Cortex of kidney (tissue), 1 donor: ENCODE measurements around the gene MIER2.
"Not testable (repeated sequence)": the region's sequence is repeated elsewhere in the genome, so short reads cannot be mapped to it uniquely, and the experiment has no call there.

Experiments
- DNase-seq: peaks from one replicate; lab custom pipeline; 2025; lab: John Stamatoyannopoulos, UW

MIER2 gene

GRCh38 chr19:362154-362553 lies 17.6 kb upstream of the MIER2 start:
- no peak for DNase-seq

GRCh38 chr19:359653-359925 lies 15.0 kb upstream of the MIER2 start:
- DNase-seq = no peak

GRCh38 chr19:355536-355935 lies 10.9 kb upstream of the MIER2 start:
- DNase-seq = not testable (repeated sequence)

- no peak for DNase-seq
Observed at GRCh38 chr19:355134-355533, 10.5 kb upstream of the MIER2 start.

GRCh38 chr19:351976-352625 lies 7.5 kb upstream of the MIER2 start:
- DNase-seq = no peak

- no peak for DNase-seq
Observed at GRCh38 chr19:347946-348861, 3.6 kb upstream of the MIER2 start.

GRCh38 chr19:345320-345879 lies 804 bp upstream of the MIER2 start:
- no peak for DNase-seq

GRCh38 chr19:343941-344624 lies 513 bp downstream of the MIER2 start:
- no peak for DNase-seq

GRCh38 chr19:343451-343931 lies 1.1 kb downstream of the MIER2 start:
- DNase-seq = no peak

- DNase-seq = no peak
Observed at GRCh38 chr19:342801-343421, 1.7 kb downstream of the MIER2 start.

GRCh38 chr19:342128-342455 lies 2.5 kb downstream of the MIER2 start:
- DNase-seq = no peak

GRCh38 chr19:341386-342127 lies 3.0 kb downstream of the MIER2 start:
- DNase-seq = no peak

- no peak for DNase-seq
Observed at GRCh38 chr19:340620-341385, 3.8 kb downstream of the MIER2 start.

GRCh38 chr19:339262-339887 lies 5.2 kb downstream of the MIER2 start:
- no peak for DNase-seq

GRCh38 chr19:338421-338820 lies 6.2 kb downstream of the MIER2 start:
- no peak for DNase-seq

GRCh38 chr19:336067-336614 lies 8.5 kb downstream of the MIER2 start:
- DNase-seq = no peak

GRCh38 chr19:335486-336066 lies 9.0 kb downstream of the MIER2 start:
- DNase-seq = no peak

GRCh38 chr19:335072-335471 lies 9.5 kb downstream of the MIER2 start:
- DNase-seq = no peak

- DNase-seq = no peak
Observed at GRCh38 chr19:334296-335071, 10.1 kb downstream of the MIER2 start.
